Duodenal mucosa (tissue), 2 donors: ENCODE results near the gene TNFAIP1.

Experiments
- H3K27ac ChIP-seq: one replicate; pipeline ENCODE4 v1.7.0; 2013; ENCODE audit warnings: low read depth, low read length
- H3K27me3 ChIP-seq, 2 donors: one replicate each; pipeline ENCODE4 v1.7.0; 2013; ENCODE audit warnings: low read length in 2 of 2, control low read depth in 1 of 2; ENCODE audit not compliant: insufficient read depth in 2 of 2, control insufficient read depth in 1 of 2
- H3K36me3 ChIP-seq, 2 donors: one replicate each; pipeline ENCODE4 v1.7.0; 2013; ENCODE audit warnings: low read length in 2 of 2, control low read depth in 1 of 2; ENCODE audit not compliant: insufficient read depth in 2 of 2, control insufficient read depth in 1 of 2
- H3K4me1 ChIP-seq, 2 donors: one replicate each; pipeline ENCODE4 v1.7.0; 2013; ENCODE audit warnings: low read length in 2 of 2, control low read depth in 1 of 2; ENCODE audit not compliant: insufficient read depth in 2 of 2, control insufficient read depth in 1 of 2
- H3K4me3 ChIP-seq, 2 donors: one replicate each; pipeline ENCODE4 v1.7.0; 2013; ENCODE audit warnings: low read length in 2 of 2, low read depth in 1 of 2
- H3K9ac ChIP-seq, 2 donors: one replicate each; pipeline ENCODE4 v1.7.0; 2013; ENCODE audit warnings: low read length in 2 of 2, low read depth in 1 of 2
- H3K9me3 ChIP-seq, 2 donors: one replicate each; pipeline ENCODE4 v1.7.0; 2013; ENCODE audit warnings: low read length in 2 of 2, control low read depth in 1 of 2; ENCODE audit not compliant: control insufficient read depth in 1 of 2

TNFAIP1 gene

DNA sequence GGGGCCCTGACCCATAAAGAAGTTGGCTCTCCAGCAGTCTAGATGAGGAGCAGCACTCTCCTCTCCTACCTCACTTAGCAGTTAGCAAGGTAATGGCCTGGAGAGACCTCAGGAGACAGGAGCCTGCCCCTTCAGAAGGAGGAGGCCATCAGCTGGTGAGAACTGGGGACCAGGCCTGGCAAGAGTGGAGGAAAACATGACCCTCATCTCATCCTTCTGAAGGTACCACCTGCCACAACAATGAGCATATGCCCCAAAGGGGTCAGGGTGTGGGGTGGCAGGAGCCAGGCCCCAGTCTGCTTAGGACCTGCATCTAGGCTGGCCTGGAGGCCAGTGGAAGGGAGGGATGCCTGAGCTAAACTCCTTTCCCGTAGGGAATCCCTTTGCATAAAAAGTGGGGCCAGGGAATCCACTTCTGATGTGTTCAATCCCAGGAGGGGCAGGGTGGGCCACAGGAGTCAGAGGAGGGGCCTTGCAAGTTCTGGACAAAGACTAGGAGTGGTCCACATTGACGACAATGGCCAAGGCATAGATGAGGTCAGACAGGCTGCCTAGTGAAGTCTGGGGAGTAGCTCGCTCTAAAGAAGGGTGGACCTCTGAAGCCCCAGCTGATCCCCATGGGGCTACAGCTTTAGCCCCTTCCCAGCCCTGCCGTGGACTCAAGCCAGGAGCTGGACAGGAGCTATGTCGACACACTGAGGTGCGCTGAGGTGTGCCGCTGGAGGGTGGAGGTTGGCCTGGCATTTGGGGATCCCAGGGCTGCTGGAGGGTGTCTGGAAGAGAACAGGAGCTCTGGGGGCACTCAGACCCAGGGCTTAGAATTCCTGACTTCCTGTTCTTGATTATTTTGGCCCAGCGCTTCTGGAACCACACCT, 28.5 kb downstream of the TNFAIP1 start:
- no peaks in the 10 kb centered on the region for H3K27me3 ChIP-seq

DNA sequence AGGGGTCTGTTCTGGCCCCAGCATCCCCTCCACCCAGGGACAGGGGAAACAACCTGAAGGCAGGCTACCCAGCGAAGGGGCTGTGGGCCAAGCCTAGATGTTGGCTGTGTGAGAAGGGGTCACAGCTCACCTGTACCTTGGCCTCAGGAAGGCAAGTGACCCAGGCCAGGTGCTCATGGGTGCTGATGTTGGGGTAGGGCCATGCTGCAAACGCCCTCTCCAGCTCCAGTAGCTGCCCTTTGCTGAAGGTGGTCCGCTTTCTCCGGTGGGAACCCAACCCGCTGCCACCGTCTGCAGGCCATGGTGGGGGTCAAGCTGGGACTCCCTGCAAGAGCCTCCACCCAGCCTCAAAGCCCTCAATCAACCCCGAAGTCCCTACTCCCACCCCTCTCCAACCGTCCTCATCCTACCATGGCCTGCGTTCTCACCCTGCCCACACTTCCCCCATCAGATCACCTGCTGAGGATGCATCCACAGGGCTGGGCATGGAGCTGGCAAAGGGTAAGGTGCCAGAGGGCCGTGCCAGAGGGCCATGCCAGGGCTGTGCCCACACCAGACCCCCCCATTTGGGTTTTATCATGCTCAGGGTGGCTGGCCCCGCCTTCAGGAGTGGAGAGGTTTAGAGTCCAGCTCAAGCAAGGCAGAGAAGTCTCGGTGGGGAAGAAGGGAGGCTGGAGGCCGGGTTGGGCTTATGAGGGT, 29.3 kb downstream of the TNFAIP1 start, which contains the start of gene SEBOX:
Gene SEBOX, minus strand, starts transcription at position 535 of the 699 bp plus-strand sequence. Its CDS starts 48 bp downstream, at position 487.
- Histone ChIP-seq H3K36me3 (peaks cover 20 to 49% of the 10 kb centered on the region in 2 donors), H3K27ac (no peak within 1 kb of the TSS), H3K4me3 (no peak within 1 kb of the TSS), H3K4me1 (peaks cover under 1 to 2% of the 10 kb centered on the region in 2 donors), H3K27me3 (no peaks in the 10 kb centered on the region), H3K9ac (no peak within 1 kb of the TSS), H3K9me3 (no peaks in the 10 kb centered on the region)

More for the DNA sequence above, 28.5 kb downstream of the TNFAIP1 start:
- H3K9ac ChIP-seq, result no peak overlapping the region
- no peaks in the 10 kb centered on the region for H3K9me3 ChIP-seq
- no peak overlapping the region for H3K4me3 ChIP-seq
- H3K4me1 ChIP-seq, result no peaks in the 10 kb centered on the region
- H3K27ac ChIP-seq, result no peak overlapping the region
- H3K36me3 ChIP-seq, result peaks cover 20 to 53% of the 10 kb centered on the region in 2 donors

DNA sequence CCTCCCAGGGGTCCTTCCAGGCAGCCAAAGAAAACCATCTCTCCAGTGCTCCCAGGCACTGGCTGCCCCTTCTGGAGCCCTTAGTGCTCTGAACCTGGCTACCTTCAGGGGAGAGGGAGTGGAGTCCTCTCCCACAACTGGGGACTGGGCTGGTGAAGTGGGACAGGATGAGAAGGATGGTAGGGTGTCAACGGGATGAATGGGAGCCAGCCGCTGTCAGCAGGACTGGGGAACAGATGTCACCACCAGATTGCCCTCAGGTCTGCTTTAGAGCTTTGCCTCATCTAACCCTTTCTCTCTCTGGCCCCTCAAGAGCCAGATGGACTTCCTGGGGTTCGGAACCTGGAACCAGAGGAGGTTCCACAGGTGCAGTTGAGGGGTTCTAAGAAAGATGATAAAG, 29.9 kb downstream of the TNFAIP1 start:
- Histone ChIP-seq H3K27ac (no peak overlapping the region), H3K9ac (no peak overlapping the region), H3K4me3 (no peak overlapping the region), H3K36me3 (peaks cover 15 to 43% of the 10 kb centered on the region in 2 donors), H3K4me1 (peaks cover 7 to 9% of the 10 kb centered on the region in 2 donors), H3K27me3 (no peaks in the 10 kb centered on the region), H3K9me3 (no peaks in the 10 kb centered on the region)

DNA sequence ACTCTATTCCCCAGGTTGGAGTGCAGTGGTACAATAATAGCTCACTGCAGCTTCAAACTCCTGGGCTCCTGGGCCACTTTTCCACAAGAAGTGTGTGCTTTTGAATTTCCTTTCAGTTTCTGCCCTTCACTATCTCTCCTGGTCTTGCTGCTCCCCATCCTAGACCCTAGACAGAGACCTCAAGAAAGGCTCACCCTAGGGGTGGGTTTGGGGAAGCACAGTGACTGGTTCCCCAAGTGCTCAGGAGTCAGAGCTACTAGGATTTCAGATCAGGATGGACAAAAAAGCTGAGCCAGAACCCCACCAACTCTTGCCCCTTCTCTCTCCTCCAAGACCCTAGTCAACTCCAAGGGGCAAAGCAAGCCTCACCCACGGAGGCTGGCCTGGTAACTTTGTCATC, 31.0 kb downstream of the TNFAIP1 start:
- H3K27ac ChIP-seq, result no peak overlapping the region
- H3K4me3 ChIP-seq, result no peak overlapping the region
- H3K4me1 ChIP-seq, result peaks cover 12 to 17% of the 10 kb centered on the region in 2 donors
- H3K27me3 ChIP-seq, result peaks cover 0 to under 1% of the 10 kb centered on the region in 2 donors
- H3K9me3 ChIP-seq, result no peaks in the 10 kb centered on the region
- H3K9ac ChIP-seq, result no peak overlapping the region
- peaks cover 9 to 32% of the 10 kb centered on the region in 2 donors for H3K36me3 ChIP-seq

DNA sequence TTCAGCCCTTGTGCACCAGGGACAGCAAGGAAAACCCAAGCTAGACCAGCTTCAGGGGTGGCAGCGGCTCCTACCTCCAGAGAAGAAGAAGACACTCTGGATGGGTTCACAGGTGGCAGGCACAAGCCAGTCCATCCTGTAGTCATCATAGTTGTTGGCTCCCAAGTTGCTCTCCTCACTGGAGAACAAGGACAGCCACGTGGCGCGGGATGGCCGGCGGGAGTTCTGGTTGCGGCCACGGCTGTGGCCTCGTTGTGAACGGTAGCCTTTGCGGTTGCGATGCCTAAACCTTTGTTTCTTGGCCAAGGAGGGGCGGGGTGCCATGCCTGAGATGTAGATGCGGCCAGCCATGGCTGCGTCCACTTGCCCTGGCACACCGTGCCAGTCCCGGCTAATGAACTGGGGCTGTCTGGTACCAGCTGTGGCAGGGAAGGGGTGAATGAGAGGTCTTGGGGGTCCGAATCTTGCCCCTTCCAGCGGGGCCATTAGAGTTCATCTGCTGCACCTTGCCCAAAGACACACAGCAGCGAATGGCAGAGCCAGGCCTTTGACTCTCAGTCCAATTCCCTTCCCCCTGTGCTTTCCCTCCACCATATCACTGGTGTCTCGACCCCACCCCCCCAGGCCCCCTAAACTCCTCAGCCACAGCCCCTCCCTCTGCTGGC, 32.2 kb downstream of the TNFAIP1 start:
- H3K27ac ChIP-seq, result no peak overlapping the region
- H3K9ac ChIP-seq, result no peak overlapping the region

DNA sequence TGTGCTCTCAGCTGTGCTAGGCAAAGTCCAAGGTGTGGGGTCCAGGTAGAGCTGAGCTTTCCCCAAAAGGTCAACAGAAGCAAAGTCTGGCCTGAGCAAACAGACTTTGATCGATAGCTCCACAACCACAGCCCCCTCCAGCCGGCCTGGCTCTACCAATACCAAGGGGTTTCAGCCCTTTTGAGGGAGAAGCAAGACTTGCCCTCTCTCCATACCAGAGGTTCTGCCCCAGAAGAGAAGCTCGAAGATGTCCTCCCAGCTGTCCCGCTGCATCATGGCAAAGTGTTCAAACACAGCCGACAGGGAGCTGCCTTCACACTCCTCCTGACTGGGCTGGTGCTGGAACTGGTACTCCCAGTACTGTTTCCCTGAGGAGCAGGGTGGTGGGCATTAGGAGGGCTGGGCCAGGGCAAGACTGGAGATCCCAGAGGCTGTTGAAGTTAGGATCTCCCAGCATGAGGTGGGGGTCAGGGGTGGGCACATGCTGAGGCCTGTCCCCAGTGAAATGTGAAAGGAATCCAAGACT, 32.8 kb downstream of the TNFAIP1 start:
- Histone ChIP-seq H3K27me3 (peaks cover 17% of the 10 kb centered on the region in 2 donors), H3K4me3 (no peak overlapping the region), H3K4me1 (peaks cover 22 to 25% of the 10 kb centered on the region in 2 donors), H3K27ac (no peak overlapping the region), H3K9me3 (no peaks in the 10 kb centered on the region), H3K9ac (no peak overlapping the region), H3K36me3 (peaks cover 4 to 14% of the 10 kb centered on the region in 2 donors)

More for the DNA sequence above, 32.2 kb downstream of the TNFAIP1 start:
- peaks cover 19 to 22% of the 10 kb centered on the region in 2 donors for H3K4me1 ChIP-seq
- peaks cover 11% of the 10 kb centered on the region in 2 donors for H3K27me3 ChIP-seq
- H3K4me3 ChIP-seq, result no peak overlapping the region
- no peaks in the 10 kb centered on the region for H3K9me3 ChIP-seq
- peaks cover 7 to 20% of the 10 kb centered on the region in 2 donors for H3K36me3 ChIP-seq

DNA sequence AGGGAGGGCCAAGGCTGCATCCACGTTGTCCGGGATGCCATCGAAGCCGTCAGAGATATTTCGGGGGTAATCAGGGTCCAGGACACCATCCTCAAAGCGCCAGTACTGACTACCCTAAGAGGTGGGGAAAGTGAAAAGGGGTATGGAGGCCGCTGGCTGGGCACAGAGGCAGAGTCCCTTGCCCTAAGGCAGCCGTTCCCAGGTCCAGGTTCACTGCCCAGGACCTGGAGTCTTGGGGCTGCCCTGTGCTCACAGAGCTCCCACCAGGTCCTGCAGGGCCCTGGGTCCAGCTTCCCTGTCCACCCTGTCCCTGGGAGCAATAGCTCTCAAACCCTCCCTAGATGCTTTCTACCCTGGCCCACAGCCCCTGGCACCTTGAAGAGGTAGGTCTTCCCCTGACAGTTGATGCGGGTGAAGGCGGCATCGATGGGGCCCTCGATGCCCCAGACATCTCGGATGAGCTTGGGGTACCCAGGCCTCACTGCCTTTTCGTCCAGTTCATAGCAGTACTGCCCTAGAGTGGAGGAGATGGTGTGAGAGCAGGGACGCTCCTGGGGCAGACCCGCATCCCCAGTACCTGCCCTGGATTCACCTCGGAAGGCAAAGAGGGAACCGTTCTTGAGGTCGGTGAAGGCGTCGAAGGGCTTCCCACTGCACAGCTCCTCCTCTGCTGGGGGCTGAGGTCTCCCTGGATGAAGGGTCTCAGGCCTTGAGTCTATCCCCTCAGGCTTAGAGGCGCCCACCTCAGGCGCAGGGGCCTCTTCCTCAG, 33.5 kb downstream of the TNFAIP1 start:
- H3K27me3 ChIP-seq, result peaks cover 19 to 20% of the 10 kb centered on the region in 2 donors
- H3K9ac ChIP-seq, result no peak overlapping the region
- H3K36me3 ChIP-seq, result peaks cover 0 to 8% of the 10 kb centered on the region in 2 donors
- no peaks in the 10 kb centered on the region for H3K9me3 ChIP-seq
- H3K27ac ChIP-seq, result no peak overlapping the region
- H3K4me3 ChIP-seq, result no peak overlapping the region
- H3K4me1 ChIP-seq, result peaks cover 22 to 25% of the 10 kb centered on the region in 2 donors

DNA sequence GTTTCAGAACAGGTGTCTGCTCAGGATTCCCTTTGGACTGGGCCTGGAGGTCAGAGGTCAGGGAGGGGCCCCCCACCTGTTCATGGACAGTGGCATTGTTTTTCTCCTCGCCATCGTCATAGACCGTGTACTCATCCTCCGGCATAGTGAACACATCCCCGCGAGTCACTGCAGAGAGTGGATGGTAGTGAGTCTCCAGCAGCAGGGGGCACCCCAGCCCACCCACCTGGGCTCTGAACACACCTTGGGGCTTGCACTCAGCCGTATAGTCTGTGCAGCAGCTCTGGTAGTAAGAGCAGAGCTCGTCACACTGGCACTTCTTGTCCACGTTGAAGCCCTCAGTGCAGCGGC, 34.1 kb downstream of the TNFAIP1 start:
- Histone ChIP-seq H3K27ac (no peak overlapping the region), H3K36me3 (peaks cover 0 to 3% of the 10 kb centered on the region in 2 donors), H3K9me3 (no peaks in the 10 kb centered on the region), H3K4me1 (peaks cover 22 to 25% of the 10 kb centered on the region in 2 donors), H3K27me3 (peaks cover 19 to 20% of the 10 kb centered on the region in 2 donors), H3K9ac (no peak overlapping the region), H3K4me3 (no peak overlapping the region)

DNA sequence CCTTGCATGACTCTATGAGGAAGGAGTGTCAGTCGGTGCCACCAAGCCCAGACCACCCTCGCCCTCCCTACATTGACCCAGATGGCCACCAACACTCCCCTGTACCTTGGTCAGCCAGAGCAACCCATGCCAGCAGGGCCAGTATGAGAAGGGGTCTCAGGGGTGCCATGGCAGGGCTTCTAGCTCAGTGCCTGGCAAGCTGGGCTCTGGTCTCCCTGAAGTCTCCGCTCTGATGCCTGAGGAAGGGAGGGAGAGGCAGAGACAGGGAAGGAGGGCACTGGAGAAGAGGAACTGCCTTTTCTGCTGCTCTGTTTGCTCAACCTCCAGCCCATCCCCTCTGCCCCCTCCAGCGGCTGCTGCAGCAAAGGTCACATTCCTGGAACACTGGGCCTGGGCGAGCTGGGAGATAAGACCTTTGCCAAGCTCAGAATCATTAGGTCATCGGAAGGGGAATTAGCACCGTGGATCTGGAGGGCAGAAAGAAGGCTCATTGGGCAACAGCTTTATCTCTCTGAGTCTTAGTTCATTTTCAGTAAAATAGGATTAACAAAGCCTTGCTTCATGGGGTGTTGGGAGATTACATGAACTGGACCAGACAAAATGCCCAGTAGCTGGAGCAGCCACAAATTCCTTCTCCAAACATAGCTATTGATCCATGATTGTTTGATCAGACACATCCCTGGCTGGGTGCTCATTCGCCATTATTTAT, 34.6 kb downstream of the TNFAIP1 start, which contains the start of gene VTN:
Gene VTN, minus strand, starts transcription at position 273 of the 709 bp plus-strand sequence. Its CDS starts 104 bp downstream, at position 169.
- H3K36me3 ChIP-seq, result no peaks in the 10 kb centered on the region
- no peaks in the 10 kb centered on the region for H3K9me3 ChIP-seq
- no peak within 1 kb of the TSS for H3K27ac ChIP-seq
- H3K4me3 ChIP-seq, result peak within 1 kb of the TSS; percentile 7 to 71
- H3K27me3 ChIP-seq, result peaks cover 19 to 20% of the 10 kb centered on the region in 2 donors
- peaks cover 22 to 25% of the 10 kb centered on the region in 2 donors for H3K4me1 ChIP-seq
- H3K9ac ChIP-seq, result no peak within 1 kb of the TSS
